GM15510 (cell line): ENCODE results near the gene D2HGDH.

Experiments
- POLR2A ChIP-seq: IDR thresholded peaks from 3 replicates; pipeline ENCODE4 v1.6.1; 2011; ENCODE audit warnings: borderline replicate concordance; ENCODE audit not compliant: insufficient read length; ENCODE audit errors: extremely low read depth

The D2HGDH gene

DNA sequence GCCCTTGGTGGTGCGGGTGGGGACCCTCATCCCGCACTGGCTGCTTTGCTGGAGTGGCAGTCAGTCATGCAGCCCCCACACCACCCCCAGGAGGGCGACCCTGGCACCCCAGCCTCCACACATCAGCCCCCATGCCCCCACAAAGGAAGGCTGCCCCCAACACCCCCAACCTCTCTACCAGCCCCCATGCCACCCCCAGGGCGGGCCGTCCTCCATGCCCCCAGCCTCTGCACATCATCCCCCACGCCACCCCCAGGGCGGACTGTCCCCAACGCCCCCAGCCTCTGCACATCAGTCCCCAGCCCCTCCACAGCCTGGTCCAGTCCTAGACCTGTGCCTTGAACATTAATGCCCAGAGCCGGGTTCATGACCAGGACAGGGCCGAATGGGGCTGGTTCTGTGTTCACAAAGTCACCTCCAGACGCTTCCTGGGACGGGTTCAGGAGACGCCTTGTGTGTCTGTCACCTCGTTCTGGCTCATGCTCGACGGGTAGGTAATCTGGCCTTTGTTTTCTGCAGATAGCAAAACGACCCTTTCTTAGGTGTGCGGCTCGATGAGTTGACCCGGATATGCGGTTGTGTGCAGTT lies 18.4 kb downstream of the D2HGDH start:
- TF ChIP-seq POLR2A: no peak

GRCh38 chr2:241753493-241753892 lies 19.1 kb downstream of the D2HGDH start:
- no peak for TF ChIP-seq POLR2A

- TF ChIP-seq POLR2A: no peak
Measured at GRCh38 chr2:241754042-241754441, 19.6 kb downstream of the D2HGDH start.

- no peak for TF ChIP-seq POLR2A
Measured at GRCh38 chr2:241755166-241755565, 20.7 kb downstream of the D2HGDH start.

DNA sequence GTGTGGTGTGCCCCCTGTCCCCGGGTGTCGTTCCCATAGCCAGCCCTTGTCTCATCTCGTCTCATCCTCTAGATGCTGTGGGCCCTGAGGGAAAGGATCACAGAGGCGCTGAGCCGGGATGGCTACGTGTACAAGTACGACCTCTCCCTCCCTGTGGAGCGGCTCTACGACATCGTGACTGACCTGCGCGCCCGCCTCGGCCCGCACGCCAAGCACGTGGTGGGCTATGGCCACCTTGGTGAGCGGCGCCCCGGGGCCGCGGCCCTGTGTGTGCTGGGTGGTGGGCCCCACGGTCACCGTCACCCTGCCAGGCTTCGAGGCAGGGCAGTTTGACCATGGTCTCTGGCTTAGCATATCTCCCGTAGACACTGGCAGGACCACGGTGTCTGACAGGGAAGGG lies 21.3 kb downstream of the D2HGDH start:
- TF ChIP-seq POLR2A: no peak

DNA sequence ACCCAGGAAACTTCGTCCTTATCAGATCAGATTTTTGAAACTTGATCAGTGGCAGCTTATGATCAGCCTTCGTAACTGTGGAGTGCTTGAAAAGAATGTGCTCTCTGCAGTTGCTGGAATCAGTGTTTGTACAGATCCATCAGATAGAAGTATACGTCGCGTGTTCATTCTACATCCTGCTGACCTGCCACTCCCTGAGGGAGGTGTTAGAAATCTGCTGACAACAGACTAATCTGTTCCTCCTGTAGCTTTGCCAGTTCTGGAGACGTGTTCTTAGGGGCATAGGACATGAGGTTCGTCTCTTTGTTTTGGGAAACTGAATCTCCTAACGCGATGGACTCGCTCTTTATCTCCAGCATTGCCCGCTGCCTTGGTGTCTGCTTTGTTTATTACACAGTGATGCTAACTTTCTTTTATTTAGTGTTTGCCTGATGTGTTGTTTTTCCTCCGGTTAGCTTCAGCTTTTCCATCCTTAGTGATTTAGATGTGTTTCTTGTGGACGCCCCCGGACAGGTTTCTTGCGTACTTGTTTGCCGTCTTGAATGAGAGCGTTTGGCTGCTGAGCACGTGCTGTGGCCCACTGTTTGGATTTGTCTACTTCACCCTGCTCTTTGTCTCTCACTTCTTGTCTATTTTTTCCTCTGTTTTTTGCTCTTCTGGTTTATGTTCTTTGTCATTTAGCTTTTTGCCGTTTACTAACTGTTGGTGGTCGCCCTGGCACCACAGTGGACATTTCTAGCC lies 24.8 kb downstream of the D2HGDH start:
- no peak for TF ChIP-seq POLR2A

DNA sequence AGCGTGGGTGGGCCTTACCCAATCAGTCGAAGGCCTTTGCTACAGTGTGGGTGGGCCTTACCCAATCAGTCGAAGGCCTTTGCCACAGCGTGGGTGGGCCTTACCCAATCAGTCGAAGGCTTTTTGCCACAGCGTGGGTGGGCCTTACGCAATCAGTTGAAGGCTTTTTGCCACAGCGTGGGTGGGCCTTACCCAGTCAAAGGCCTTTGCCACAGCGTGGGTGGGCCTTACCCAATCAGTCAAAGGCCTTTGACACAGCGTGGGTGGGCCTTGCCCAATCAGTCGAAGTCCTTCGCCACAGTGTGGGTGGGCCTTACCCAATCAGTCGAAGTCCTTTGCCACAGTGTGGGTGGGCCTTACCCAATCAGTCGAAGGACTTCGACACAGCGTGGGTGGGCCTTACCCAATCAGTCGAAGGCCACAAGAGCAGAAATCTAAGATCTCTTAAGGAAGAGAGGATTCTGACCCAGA lies 25.9 kb downstream of the D2HGDH start:
- no peak for TF ChIP-seq POLR2A

- TF ChIP-seq POLR2A: no peak
Measured at GRCh38 chr2:241762321-241762932, 28.0 kb downstream of the D2HGDH start.

- no peak for TF ChIP-seq POLR2A
Measured at GRCh38 chr2:241762933-241763369, 28.5 kb downstream of the D2HGDH start.

GRCh38 chr2:241763551-241764274 lies 29.3 kb downstream of the D2HGDH start:
- no peak for TF ChIP-seq POLR2A

DNA sequence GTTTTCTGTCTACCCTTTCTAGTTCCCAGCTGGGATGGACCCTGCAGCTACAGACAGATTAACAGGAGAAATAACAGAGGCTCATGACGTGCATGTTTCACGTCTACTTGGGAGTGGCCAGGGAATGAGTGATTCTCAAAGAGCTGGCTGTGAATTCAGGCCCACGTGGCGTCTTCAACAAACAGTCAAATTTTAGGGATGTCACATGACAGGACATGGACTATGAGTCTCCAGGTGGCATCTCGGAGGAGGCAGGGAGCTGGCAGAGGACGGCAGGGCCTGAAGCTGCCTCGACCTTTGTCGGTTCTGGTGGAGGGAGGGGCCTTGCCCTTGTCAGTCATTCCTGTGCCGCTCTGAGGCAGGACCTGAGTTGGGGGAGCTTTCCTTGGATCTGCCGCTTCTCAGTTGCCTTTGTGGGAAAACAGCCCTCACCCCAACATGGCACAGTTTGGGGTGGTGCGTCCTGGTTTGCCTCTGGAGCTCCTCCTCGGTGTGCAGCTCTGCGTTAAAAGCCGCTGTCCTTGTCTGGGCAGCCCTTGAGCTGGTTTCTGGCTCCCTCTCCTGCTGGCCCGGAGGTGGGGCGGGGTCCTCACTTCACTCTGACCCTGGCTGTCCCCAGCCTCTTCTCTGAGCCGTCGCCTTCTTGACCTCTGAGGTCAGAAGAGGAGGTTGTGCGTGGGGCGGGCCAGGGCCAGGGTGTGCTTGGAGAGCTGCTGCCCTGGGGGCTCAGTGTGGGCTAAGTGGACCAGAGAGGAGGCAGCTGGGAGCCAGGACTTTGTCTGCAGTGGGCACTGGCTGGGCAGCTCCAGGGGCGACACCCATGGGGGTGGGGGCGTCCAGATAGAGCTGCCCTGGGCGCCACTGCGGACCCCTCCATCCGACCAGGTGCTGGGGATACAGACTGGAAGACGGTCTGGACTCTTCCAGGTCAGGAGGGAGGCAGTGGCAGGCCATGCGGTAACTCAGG lies 30.1 kb downstream of the D2HGDH start:
- no peak for TF ChIP-seq POLR2A

DNA sequence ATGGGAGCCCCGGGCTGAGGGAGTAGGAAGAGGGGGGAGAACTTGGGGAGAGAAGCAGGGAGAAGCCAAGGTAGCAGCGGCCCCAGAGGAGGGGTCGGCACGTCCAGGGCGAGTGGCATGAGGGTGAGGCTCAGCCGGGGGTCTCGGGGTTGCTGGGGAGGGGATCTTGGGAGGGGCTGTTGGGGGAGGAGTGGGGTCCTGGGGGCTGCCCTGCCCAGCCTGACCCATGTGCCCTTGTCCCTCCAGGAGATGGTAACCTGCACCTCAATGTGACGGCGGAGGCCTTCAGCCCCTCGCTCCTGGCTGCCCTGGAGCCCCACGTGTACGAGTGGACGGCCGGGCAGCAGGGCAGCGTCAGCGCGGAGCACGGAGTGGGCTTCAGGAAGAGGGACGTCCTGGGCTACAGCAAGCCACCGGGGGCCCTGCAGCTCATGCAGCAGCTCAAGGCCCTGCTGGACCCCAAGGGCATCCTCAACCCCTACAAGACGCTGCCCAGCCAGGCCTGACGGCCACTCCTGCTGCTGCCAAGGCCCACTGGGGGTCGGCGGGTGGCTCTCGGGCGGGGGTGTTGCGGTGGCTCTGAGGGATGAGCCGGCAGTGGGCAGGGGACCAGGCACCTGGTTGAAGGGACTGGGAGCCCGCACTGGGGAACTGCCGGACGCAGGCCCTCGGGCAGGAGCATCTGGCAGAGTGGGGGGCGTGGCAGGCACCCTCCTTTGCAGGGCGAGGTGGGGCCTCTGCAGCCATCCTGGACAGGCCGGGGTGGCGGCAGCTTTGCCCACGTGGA lies 33.2 kb downstream of the D2HGDH start:
- TF ChIP-seq POLR2A: no peak

DNA sequence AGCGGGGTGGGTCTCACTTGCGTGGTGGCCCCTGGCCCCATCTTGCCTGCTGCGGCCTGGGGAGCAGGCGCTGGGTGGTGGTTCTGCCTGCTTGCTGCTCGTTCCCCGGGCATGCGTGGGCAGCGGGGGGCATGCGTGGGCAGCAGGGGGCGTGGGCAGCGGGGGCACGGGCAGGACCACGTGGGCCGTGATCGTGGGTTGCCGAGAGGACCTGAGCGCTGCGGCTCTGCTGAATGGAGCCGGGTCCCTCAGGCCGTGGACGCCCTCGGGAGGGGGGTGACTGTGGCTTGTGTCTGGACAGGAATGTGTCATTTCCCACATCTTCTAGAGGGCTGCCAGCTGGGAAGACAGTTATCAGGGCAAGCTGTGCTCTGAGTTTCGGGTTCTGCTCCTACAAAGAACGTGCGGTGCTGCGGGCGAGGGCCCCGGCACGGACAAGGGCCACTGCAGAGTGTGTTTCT lies 33.9 kb downstream of the D2HGDH start:
- TF ChIP-seq POLR2A: no peak

- TF ChIP-seq POLR2A: no peak
Measured at GRCh38 chr2:241768850-241769249, 34.4 kb downstream of the D2HGDH start.

DNA sequence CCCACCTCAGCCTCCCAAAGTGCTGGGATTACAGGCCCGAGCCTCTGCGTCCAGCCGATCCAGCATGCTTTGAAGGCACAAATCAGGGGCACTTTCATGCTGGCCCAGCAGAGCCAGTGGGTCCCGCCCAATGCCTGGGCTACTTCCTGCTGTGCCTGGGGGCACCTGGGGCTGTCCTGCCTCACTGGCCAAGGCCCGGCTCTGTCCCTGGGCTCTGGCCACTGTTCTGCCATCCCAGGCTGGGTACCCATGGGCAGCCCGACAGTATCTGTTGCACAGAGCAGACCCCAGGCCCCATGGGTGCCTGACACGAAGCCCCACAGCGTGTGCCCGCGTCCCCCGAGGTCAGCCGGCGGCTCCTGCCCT lies 35.4 kb downstream of the D2HGDH start:
- no peak for TF ChIP-seq POLR2A
